IMR-90 (cell line): Measurements from ENCODE around the gene ARMH3. TPM values are rescaled to one million over a fixed set of nuclear protein-coding genes. Genes with fewer than 3 reads are reported as not detected.

Experiments used
- ATAC-seq: fragments of 200-7000 bp; cut with Tn5 transposase; 2 replicates; pipeline ENCODE4 v1.9.1; 2020; ENCODE audit warnings: low read depth, mild to moderate bottlenecking, moderate library complexity
- BruUV-seq: library from RNA; stranded (reverse); fragments of 400-500 nt; replicated peaks from 2 replicates; lab custom pipeline; 2021; lab: Mats Ljungman, UMichigan
- CTCF ChIA-PET: fragments of 300-600 bp; formaldehyde crosslinking; extraction: SDS; loops from one replicate; lab custom pipeline; 2021; ENCODE audit warnings: antibody characterized with exemption; lab: Yijun Ruan, JAX
- POLR2A ChIA-PET: fragments of 300-600 bp; sonication (Branson Sonifier 250); formaldehyde crosslinking; loops from one replicate; lab custom pipeline; 2022; ENCODE audit warnings: antibody characterized with exemption; ENCODE audit not compliant: unreplicated experiment; lab: Charles Lee
- DNase-seq: peaks from one replicate; pipeline ENCODE4 v3.0.0; 2013
- H2AFZ ChIP-seq: replicated peaks from 2 replicates; pipeline ENCODE3; 2013; ENCODE audit warnings: low read length, mild to moderate bottlenecking; ENCODE audit not compliant: poor library complexity
- H2AK5ac ChIP-seq: 2 replicates; pipeline ENCODE4 v1.6.1; 2013; ENCODE audit warnings: low read depth, low read length, inconsistent platforms
- H2AK9ac ChIP-seq: replicated peaks from 2 replicates; pipeline ENCODE3; 2013; ENCODE audit warnings: mild to moderate bottlenecking, low read depth, low read length, moderate library complexity; ENCODE audit not compliant: poor library complexity
- H2BK120ac ChIP-seq: 2 replicates; pipeline ENCODE4 v1.6.1; 2013; ENCODE audit warnings: low read depth, low read length, inconsistent platforms
- H2BK15ac ChIP-seq: 3 replicates; pipeline ENCODE4 v1.6.1; 2013; ENCODE audit warnings: low read depth, low read length, inconsistent platforms
- H2BK20ac ChIP-seq: 2 replicates; pipeline ENCODE4 v1.6.1; 2013; ENCODE audit warnings: low read depth, mild to moderate bottlenecking, inconsistent platforms, low read length, moderate library complexity
- H2BK5ac ChIP-seq: 2 replicates; pipeline ENCODE4 v1.6.1; 2013; ENCODE audit warnings: mild to moderate bottlenecking, low read depth, low read length, inconsistent platforms; ENCODE audit not compliant: poor library complexity, severe bottlenecking
- H3K14ac ChIP-seq: replicated peaks from 2 replicates; pipeline ENCODE4 v1.6.1; 2013; ENCODE audit warnings: low read depth, low read length, inconsistent platforms
- H3K18ac ChIP-seq: 2 replicates; pipeline ENCODE4 v1.6.1; 2013; ENCODE audit warnings: low read depth, low read length, control low read depth
- H3K23ac ChIP-seq: 2 replicates; pipeline ENCODE4 v1.6.1; 2013; ENCODE audit warnings: low read depth, low read length, inconsistent platforms
- H3K27ac ChIP-seq: 2 replicates; pipeline ENCODE4 v1.5.1; 2013; ENCODE audit warnings: mild to moderate bottlenecking, control low read depth, low read length; ENCODE audit not compliant: insufficient read depth
- H3K27me3 ChIP-seq: 2 replicates; pipeline ENCODE4 v1.6.1; 2013; ENCODE audit warnings: low read length; ENCODE audit not compliant: control insufficient read depth, insufficient read depth
- H3K36me3 ChIP-seq: 2 replicates; pipeline ENCODE4 v1.6.1; 2013; ENCODE audit warnings: low read length, mixed read lengths; ENCODE audit not compliant: control insufficient read depth, insufficient read depth
- H3K4ac ChIP-seq: 2 replicates; pipeline ENCODE4 v1.6.1; 2013; ENCODE audit warnings: low read depth, low read length, inconsistent platforms
- H3K4me1 ChIP-seq: 2 replicates; pipeline ENCODE4 v1.6.1; 2013; ENCODE audit warnings: low read length, mixed read lengths; ENCODE audit not compliant: control insufficient read depth, insufficient read depth
- H3K4me2 ChIP-seq: 2 replicates; pipeline ENCODE4 v1.6.1; 2013; ENCODE audit warnings: low read depth, mild to moderate bottlenecking, control low read depth, low read length, moderate library complexity
- H3K4me3 ChIP-seq: 2 replicates; pipeline ENCODE4 v1.5.1; 2013; ENCODE audit warnings: low read depth, mild to moderate bottlenecking, control low read depth, low read length, moderate library complexity; ENCODE audit not compliant: insufficient read depth
- H3K56ac ChIP-seq: 2 replicates; pipeline ENCODE4 v1.6.1; 2013; ENCODE audit warnings: low read length, inconsistent platforms; ENCODE audit not compliant: insufficient read depth; ENCODE audit errors: extremely low read depth
- H3K79me1 ChIP-seq, 2 experiments: 2 replicates each; pipeline ENCODE4 v1.6.1; 2013; ENCODE audit warnings: low read length in 2 of 2, inconsistent platforms in 1 of 2, low read depth in 1 of 2
- H3K9ac ChIP-seq: 2 replicates; pipeline ENCODE4 v1.6.1; 2013; ENCODE audit warnings: low read depth, low read length, control low read depth
- H3K9me1 ChIP-seq: 2 replicates; pipeline ENCODE4 v1.6.1; 2013; ENCODE audit warnings: low read length, inconsistent platforms; ENCODE audit not compliant: insufficient read depth
- H3K9me3 ChIP-seq: 2 replicates; pipeline ENCODE4 v1.6.1; 2013; ENCODE audit warnings: low read length; ENCODE audit not compliant: control insufficient read depth, insufficient read depth
- H4K20me1 ChIP-seq: 2 replicates; pipeline ENCODE4 v1.6.1; 2013; ENCODE audit warnings: low read length, inconsistent platforms; ENCODE audit not compliant: insufficient read depth
- H4K5ac ChIP-seq: 2 replicates; pipeline ENCODE4 v1.6.1; 2013; ENCODE audit warnings: mild to moderate bottlenecking, low read depth, low read length, control low read depth
- H4K8ac ChIP-seq, 2 experiments: 2 replicates each; pipeline ENCODE4 v1.6.1; 2013; ENCODE audit warnings: low read depth in 2 of 2, low read length in 2 of 2, control low read depth in 1 of 2, inconsistent platforms in 1 of 2
- H4K91ac ChIP-seq: 2 replicates; pipeline ENCODE4 v1.6.1; 2013; ENCODE audit warnings: low read depth, low read length, inconsistent platforms; ENCODE audit not compliant: insufficient read depth
- BHLHE40 ChIP-seq: fragments of 150-350 bp; IDR thresholded peaks from 2 replicates; pipeline ENCODE4 v1.6.1; 2016; ENCODE audit warnings: mild to moderate bottlenecking, low read depth, low read length
- CEBPB ChIP-seq: IDR thresholded peaks from 2 replicates; pipeline ENCODE4 v1.6.1; 2012; ENCODE audit warnings: low read depth, low read length, improper control_type of control experiment
- CHD1 ChIP-seq: IDR thresholded peaks from 2 replicates; pipeline ENCODE4 v1.6.1; 2012; ENCODE audit warnings: low read depth, low read length, improper control_type of control experiment
- CTCF ChIP-seq: conservative IDR thresholded peaks from 2 replicates; pipeline ENCODE4 v1.5.1; 2012; ENCODE audit warnings: mild to moderate bottlenecking, low read depth, low read length, improper control_type of control experiment
- ELK1 ChIP-seq: fragments of 150-350 bp; IDR thresholded peaks from 2 replicates; pipeline ENCODE4 v1.6.1; 2016; ENCODE audit warnings: low read depth, mild to moderate bottlenecking, low read length, moderate library complexity, borderline replicate concordance
- FOS ChIP-seq: fragments of 150-350 bp; IDR thresholded peaks from 2 replicates; pipeline ENCODE4 v1.6.1; 2016; ENCODE audit warnings: low read depth, low read length
- MAFK ChIP-seq: IDR thresholded peaks from 2 replicates; pipeline ENCODE4 v1.6.1; 2012; ENCODE audit warnings: low read depth, low read length, improper control_type of control experiment
- MAZ ChIP-seq: IDR thresholded peaks from 2 replicates; pipeline ENCODE4 v1.6.1; 2012; ENCODE audit warnings: low read depth, mild to moderate bottlenecking, low read length, improper control_type of control experiment, moderate library complexity, borderline replicate concordance
- MXI1 ChIP-seq: IDR thresholded peaks from 2 replicates; pipeline ENCODE4 v1.6.1; 2012; ENCODE audit warnings: low read depth, mild to moderate bottlenecking, low read length, moderate library complexity, borderline replicate concordance
- NFE2L2 ChIP-seq: fragments of 150-350 bp; IDR thresholded peaks from 2 replicates; pipeline ENCODE4 v1.6.1; 2016; ENCODE audit warnings: low read depth, mild to moderate bottlenecking, low read length
- POLR2A ChIP-seq: IDR thresholded peaks from 2 replicates; pipeline ENCODE4 v1.6.1; 2012; ENCODE audit warnings: mild to moderate bottlenecking, low read depth, low read length
- RAD21 ChIP-seq: IDR thresholded peaks from 2 replicates; pipeline ENCODE4 v1.6.1; 2012; ENCODE audit warnings: low read length, improper control_type of control experiment
- RCOR1 ChIP-seq: IDR thresholded peaks from 2 replicates; pipeline ENCODE4 v1.6.1; 2012; ENCODE audit warnings: mild to moderate bottlenecking, low read length, improper control_type of control experiment; ENCODE audit not compliant: insufficient replicate concordance
- RFX5 ChIP-seq: IDR thresholded peaks from 2 replicates; pipeline ENCODE4 v1.8.0; 2012; ENCODE audit warnings: low read depth, mild to moderate bottlenecking, low read length, moderate library complexity
- SMC3 ChIP-seq: fragments of 150-350 bp; IDR thresholded peaks from 2 replicates; pipeline ENCODE4 v1.6.1; 2016; ENCODE audit warnings: low read depth, mild to moderate bottlenecking, antibody characterized with exemption, low read length, moderate library complexity
- USF2 ChIP-seq: fragments of 150-350 bp; IDR thresholded peaks from 2 replicates; pipeline ENCODE4 v1.6.1; 2017; ENCODE audit warnings: mild to moderate bottlenecking, antibody characterized with exemption, low read length, low read depth
- WGBS, 2 experiments: methylation state at CpG; one replicate each; pipeline versions ENCODE4 v1.1.5 to v1.1.7; 2013; ENCODE audit warnings: missing lambda C conversion rate in 2 of 2; ENCODE audit not compliant: insufficient read length in 1 of 2; ENCODE audit errors: extremely low coverage in 2 of 2; 5-methylcytosine and 5-hydroxymethylcytosine counted together
- dilution Hi-C: fragments of 300-500 bp; cut with HindIII; formaldehyde crosslinking; loops from one replicate; pipeline ENCODE4 v1.14.3; 2018; ENCODE audit warnings: low sequenced_read_pairs; ENCODE audit not compliant: unreplicated experiment
- in situ Hi-C: fragments of 300-500 bp; cut with MboI; formaldehyde crosslinking; loops from 3 replicates; pipeline ENCODE4 v1.14.3; 2019; ENCODE audit warnings: low sequenced_read_pairs, inconsistent platforms, mixed read lengths
- intact Hi-C: fragments of 100-400 bp; cut with micrococcal nuclease; formaldehyde crosslinking; loops from 2 replicates; pipeline ENCODE4 v1.10.0; 2022
- polyA plus RNA-seq, 3 experiments: library from polyadenylated mRNA; depleted of rRNA; stranded (reverse); fragments of >200 nt; gene quantifications; 2 replicates each; pipeline ENCODE4 v1.2.3, GENCODE V29; 2012; ENCODE audit warnings: low replicate concordance in 1 of 3
- total RNA-seq: library from RNA; depleted of rRNA; stranded (reverse); fragments of >200 nt; gene quantifications from 2 replicates; pipeline ENCODE4 v1.2.3, GENCODE V29; 2012

Gene ARMH3
- total and polyA plus RNA-seq, 2 of the 4 experiments (the other 2 are of a cell fraction): 12.1 to 13.1 TPM

GRCh38 chr10:101827919-101828600 lies 227.9 kb downstream of the ARMH3 start:
- no peak overlapping the region for H3K9ac ChIP-seq
- no peak overlapping the region for H4K5ac ChIP-seq
- H3K4me3 ChIP-seq: no peak overlapping the region
- no peak overlapping the region for H3K18ac ChIP-seq
- TF ChIP-seq MAZ (no peak), SMC3 (no peak), CHD1 (no peak), NFE2L2 (no peak), FOS (no peak), RCOR1 (no peak), MXI1 (no peak), CEBPB (no peak), POLR2A (no peak), RAD21 (no peak), MAFK (no peak), BHLHE40 (no peak), USF2 (no peak), RFX5 (no peak), ELK1 (no peak), CTCF (no peak)
- H2BK5ac ChIP-seq: no peak overlapping the region
- no peaks in the 10 kb centered on the region for H3K9me3 ChIP-seq
- no peak overlapping the region for H2BK15ac ChIP-seq
- POLR2A ChIA-PET: no interaction called here
- no peak overlapping the region for H3K14ac ChIP-seq
- no peak overlapping the region for H3K4me2 ChIP-seq
- ATAC-seq (no peak), DNase-seq (no peak)
- H3K27ac ChIP-seq: no peak overlapping the region
- H2AK9ac ChIP-seq: no peak overlapping the region
- H4K8ac ChIP-seq: no peak overlapping the region
- intact Hi-C loops (no loop called here), dilution Hi-C loops (no loop called here), in situ Hi-C loops (no loop called here)
- peaks cover 8% of the 10 kb centered on the region for H4K20me1 ChIP-seq
- no peak overlapping the region for H3K23ac ChIP-seq
- H3K79me1 ChIP-seq: peaks cover 0 to 25% of the 10 kb centered on the region in 2 experiments; a peak in 2 of 4 replicates
- H3K36me3 ChIP-seq: no peaks in the 10 kb centered on the region; the same call in 1 of the 2 replicates
- H4K91ac ChIP-seq: no peak overlapping the region
- H2AFZ ChIP-seq: no peak overlapping the region
- peaks cover 6% of the 10 kb centered on the region for H3K4me1 ChIP-seq
- H3K27me3 ChIP-seq: no peaks in the 10 kb centered on the region
- no peak overlapping the region for H3K4ac ChIP-seq
- no peak overlapping the region for H2AK5ac ChIP-seq
- 100% methylated on average over 2 of the region's 10 CpGs; no CpG with 5 or more reads in 1 of the 2 experiments for WGBS, 2 experiments
- peaks cover 26% of the 10 kb centered on the region for H3K9me1 ChIP-seq
- H2BK20ac ChIP-seq: no peak overlapping the region
- H3K56ac ChIP-seq: no peak overlapping the region
- BruUV-seq: no TSS peak
- CTCF ChIA-PET: no interaction called here
- H2BK120ac ChIP-seq: no peak overlapping the region
